Keratinocyte (primary cell): ENCODE data around the gene FAIM2. TPM values are rescaled to one million over a fixed set of nuclear protein-coding genes. Genes with fewer than 3 reads are reported as not detected.

ENCODE experiments used
- DNase-seq: peaks from one replicate; pipeline ENCODE4 v3.0.0-alpha.2; 2011; ENCODE audit warnings: low read depth, missing footprints, low spot score
- FAIRE-seq: peaks from 2 replicates; lab custom pipeline; 2011; peaks lifted over from hg19 to GRCh38; lab: Jason Lieb, UNC
- H2AFZ ChIP-seq: 2 replicates; pipeline ENCODE4 v1.6.0; 2012; ENCODE audit warnings: low read length, control low read depth, inconsistent platforms; ENCODE audit not compliant: control insufficient read depth
- H3K27ac ChIP-seq: 2 replicates; pipeline ENCODE4 v1.5.1; 2011; ENCODE audit warnings: low read length; ENCODE audit not compliant: control insufficient read depth, insufficient read depth
- H3K27me3 ChIP-seq: 3 replicates; pipeline ENCODE4 v1.6.0; 2011; ENCODE audit warnings: low read length; ENCODE audit not compliant: control insufficient read depth, insufficient read depth; ENCODE audit errors: extremely low read depth
- H3K36me3 ChIP-seq, 2 experiments: 2 replicates in 1 of 2; 3 replicates in 1 of 2; pipeline ENCODE4 v1.5.1; 2011; ENCODE audit warnings: low read length in 2 of 2, mild to moderate bottlenecking in 1 of 2; ENCODE audit not compliant: control insufficient read depth in 2 of 2, insufficient read depth in 2 of 2; ENCODE audit errors: extremely low read depth in 1 of 2
- H3K4me1 ChIP-seq: 3 replicates; pipeline ENCODE4 v1.5.1; 2011; ENCODE audit warnings: low read length; ENCODE audit not compliant: control insufficient read depth, insufficient read depth; ENCODE audit errors: extremely low read depth
- H3K4me2 ChIP-seq: 3 replicates; pipeline ENCODE4 v1.6.0; 2011; ENCODE audit warnings: low read depth, low read length; ENCODE audit not compliant: control insufficient read depth, insufficient read depth; ENCODE audit errors: extremely low read depth
- H3K4me3 ChIP-seq, 3 experiments: fragments of 200-600 bp in 1 of 3; sonication (generic) in 1 of 3; 2 replicates in 2 of 3; 3 replicates in 1 of 3; pipeline ENCODE4 v1.5.1; 2011 to 2016; ENCODE audit warnings: low read length in 3 of 3, mild to moderate bottlenecking in 3 of 3, control low read depth in 2 of 3, inconsistent platforms in 1 of 3, low read depth in 1 of 3, mixed read lengths in 1 of 3, mixed run types in 1 of 3, moderate library complexity in 1 of 3; ENCODE audit not compliant: control insufficient read depth in 2 of 3, insufficient read depth in 2 of 3; ENCODE audit errors: extremely low read depth in 1 of 3
- H3K79me2 ChIP-seq: 2 replicates; pipeline ENCODE4 v1.6.0; 2012; ENCODE audit warnings: low read length; ENCODE audit not compliant: control insufficient read depth, insufficient read depth
- H3K9ac ChIP-seq: 3 replicates; pipeline ENCODE4 v1.6.0; 2011; ENCODE audit warnings: low read length; ENCODE audit not compliant: control insufficient read depth, insufficient read depth; ENCODE audit errors: extremely low read depth
- H3K9me1 ChIP-seq: 3 replicates; pipeline ENCODE4 v1.6.0; 2011; ENCODE audit warnings: low read length; ENCODE audit not compliant: control insufficient read depth, insufficient read depth; ENCODE audit errors: extremely low read depth
- H3K9me3 ChIP-seq: 2 replicates; pipeline ENCODE4 v1.5.1; 2012; ENCODE audit warnings: low read depth, low read length; ENCODE audit not compliant: control insufficient read depth
- H4K20me1 ChIP-seq: 3 replicates; pipeline ENCODE4 v1.6.0; 2011; ENCODE audit warnings: low read length; ENCODE audit not compliant: control insufficient read depth, insufficient read depth; ENCODE audit errors: extremely low read depth
- EZH2 ChIP-seq: IDR thresholded peaks from one replicate; pipeline ENCODE4 v1.6.1; 2012; ENCODE audit warnings: inconsistent platforms, mild to moderate bottlenecking, low read length, moderate library complexity
- dilution Hi-C: fragments of 300-500 bp; cut with MboI; formaldehyde crosslinking; loops from one replicate; pipeline ENCODE4 v1.7.0; 2020; ENCODE audit warnings: low sequenced_read_pairs; ENCODE audit not compliant: extremely low pct_ligation_motif_present
- polyA plus RNA-seq, 5 experiments: library from polyadenylated mRNA; depleted of rRNA in 3 of 5; stranded (reverse) in 3 of 5; stranded (forward) in 1 of 5; unstranded in 1 of 5; fragments of >200 nt; gene quantifications; 1 replicate in 1 of 5; 2 replicates in 3 of 5; 3 replicates in 1 of 5; pipeline versions ENCODE4 v1.2.1 to v1.2.3, GENCODE V29; 2011 to 2012; ENCODE audit warnings: missing spikeins in 2 of 5, low read depth in 1 of 5, low replicate concordance in 1 of 5
- TF ChIP-seq, protein P1 (sequence below), 3 experiments: IDR thresholded peaks in 1 of 3; conservative IDR thresholded peaks in 1 of 3; optimal IDR thresholded peaks in 1 of 3; 2 replicates in 2 of 3; 3 replicates in 1 of 3; pipeline versions ENCODE3 to v1.5.1; 2011; ENCODE audit warnings: low read length in 3 of 3, mild to moderate bottlenecking in 3 of 3, moderate library complexity in 2 of 3, control low read depth in 1 of 3, inconsistent platforms in 1 of 3; ENCODE audit not compliant: insufficient read depth in 2 of 3; ENCODE audit errors: extremely low read depth in 1 of 3

The FAIM2 gene
- polyA plus RNA-seq, 1 donor (not counting 4 experiments of a cell fraction or from before 2014, with no cell fraction given) = not detected

DNA sequence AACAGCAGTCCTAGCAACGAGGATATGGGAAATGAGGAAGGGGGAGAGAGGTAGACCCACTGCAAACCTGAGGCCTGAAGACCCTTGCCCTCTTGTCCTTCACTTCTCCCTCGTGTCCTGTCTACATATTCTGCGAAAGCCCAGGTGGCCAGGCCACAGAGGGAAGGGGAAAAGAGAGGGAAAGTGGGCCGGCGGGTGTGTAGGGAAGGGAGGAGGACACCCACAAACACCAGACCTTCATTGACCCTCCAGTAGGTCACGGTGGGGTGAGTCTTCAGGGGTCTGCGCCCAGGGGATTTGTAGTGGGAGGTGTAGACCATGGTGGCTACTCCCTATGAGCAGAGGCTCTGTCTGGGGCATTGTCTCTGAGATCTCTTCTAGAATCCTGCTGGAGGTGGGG lies 3.8 kb downstream of the FAIM2 start:
- dilution Hi-C loops = no loop called here
- H2AFZ ChIP-seq = no peak overlapping the region
- no peak for FAIRE-seq

DNA sequence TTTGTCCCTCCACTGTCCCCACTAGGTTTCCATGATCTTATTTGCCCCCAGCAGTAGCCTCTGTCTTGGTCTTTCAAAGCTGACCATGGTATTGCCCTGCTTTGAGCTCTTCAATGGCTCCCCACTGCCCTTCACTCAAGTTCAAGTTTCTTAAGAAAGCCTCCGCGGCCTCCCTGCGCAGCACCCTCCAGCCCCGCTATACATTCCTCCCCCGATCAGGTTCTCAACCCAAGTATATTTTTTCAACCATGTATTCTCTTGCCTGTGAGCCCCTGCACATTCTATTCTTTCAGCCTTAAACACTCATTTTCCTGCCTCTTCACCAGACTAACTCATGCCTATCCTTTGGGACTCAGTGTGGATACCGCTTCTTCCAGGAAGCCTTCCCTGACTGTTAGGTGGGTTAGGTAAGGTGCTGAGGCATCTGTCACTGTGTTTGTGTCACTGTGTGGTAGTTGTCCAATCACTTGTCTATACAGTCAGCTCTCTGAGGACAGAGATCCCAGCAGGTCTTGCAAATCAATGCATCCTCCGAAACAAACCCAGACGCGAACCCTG lies 4.3 kb downstream of the FAIM2 start:
- Histone ChIP-seq H3K79me2 (no peaks in the 10 kb centered on the region), H3K9me1 (no peaks in the 10 kb centered on the region), H3K4me2 (no peak overlapping the region), H3K36me3 (no peaks in the 10 kb centered on the region), H4K20me1 (no peaks in the 10 kb centered on the region), H2AFZ (no peak overlapping the region), H3K4me3 (no peak overlapping the region), H3K27me3 (peaks cover 56% of the 10 kb centered on the region), H3K9ac (no peak overlapping the region), H3K9me3 (no peaks in the 10 kb centered on the region), H3K4me1 (peaks cover 4% of the 10 kb centered on the region), H3K27ac (no peak overlapping the region)
- TF ChIP-seq, protein P1, sequence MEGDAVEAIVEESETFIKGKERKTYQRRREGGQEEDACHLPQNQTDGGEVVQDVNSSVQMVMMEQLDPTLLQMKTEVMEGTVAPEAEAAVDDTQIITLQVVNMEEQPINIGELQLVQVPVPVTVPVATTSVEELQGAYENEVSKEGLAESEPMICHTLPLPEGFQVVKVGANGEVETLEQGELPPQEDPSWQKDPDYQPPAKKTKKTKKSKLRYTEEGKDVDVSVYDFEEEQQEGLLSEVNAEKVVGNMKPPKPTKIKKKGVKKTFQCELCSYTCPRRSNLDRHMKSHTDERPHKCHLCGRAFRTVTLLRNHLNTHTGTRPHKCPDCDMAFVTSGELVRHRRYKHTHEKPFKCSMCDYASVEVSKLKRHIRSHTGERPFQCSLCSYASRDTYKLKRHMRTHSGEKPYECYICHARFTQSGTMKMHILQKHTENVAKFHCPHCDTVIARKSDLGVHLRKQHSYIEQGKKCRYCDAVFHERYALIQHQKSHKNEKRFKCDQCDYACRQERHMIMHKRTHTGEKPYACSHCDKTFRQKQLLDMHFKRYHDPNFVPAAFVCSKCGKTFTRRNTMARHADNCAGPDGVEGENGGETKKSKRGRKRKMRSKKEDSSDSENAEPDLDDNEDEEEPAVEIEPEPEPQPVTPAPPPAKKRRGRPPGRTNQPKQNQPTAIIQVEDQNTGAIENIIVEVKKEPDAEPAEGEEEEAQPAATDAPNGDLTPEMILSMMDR (optimal IDR thresholded peaks at IDR 0.05 in 1 of 3, IDR thresholded peaks at IDR 0.05 in 1 of 3, conservative IDR thresholded peaks at IDR 0.05 in 1 of 3; ENCODE audit: extremely low read depth in 1 of 3, insufficient read depth in 2 of 3, low read length in 3 of 3) = no peak
- no peak for TF ChIP-seq EZH2
- dilution Hi-C loops = no loop called here
- DNase-seq = no peak
- no peak for FAIRE-seq

More for the DNA sequence above, 3.8 kb downstream of the FAIM2 start:
- Histone ChIP-seq H3K27ac (no peak overlapping the region), H3K79me2 (no peaks in the 10 kb centered on the region), H3K36me3 (no peaks in the 10 kb centered on the region), H4K20me1 (no peaks in the 10 kb centered on the region), H3K4me2 (no peak overlapping the region), H3K27me3 (peaks cover 62% of the 10 kb centered on the region), H3K4me1 (no peaks in the 10 kb centered on the region), H3K9ac (no peak overlapping the region), H3K9me1 (no peaks in the 10 kb centered on the region), H3K9me3 (no peaks in the 10 kb centered on the region), H3K4me3 (no peak overlapping the region)
- TF ChIP-seq EZH2 = no peak
- TF ChIP-seq, protein P1 (optimal IDR thresholded peaks at IDR 0.05 in 1 of 3, IDR thresholded peaks at IDR 0.05 in 1 of 3, conservative IDR thresholded peaks at IDR 0.05 in 1 of 3; ENCODE audit: extremely low read depth in 1 of 3, insufficient read depth in 2 of 3, low read length in 3 of 3) = no peak
- DNase-seq = no peak
